Esophagus (tissue), 2 donors: ENCODE measurements around the gene PCYT2. TPM values are rescaled to one million over a fixed set of nuclear protein-coding genes. Genes with fewer than 3 reads are reported as not detected.

Experiments
- H3K27ac ChIP-seq, 2 donors: one replicate each; pipeline ENCODE4 v1.5.1; 2013; ENCODE audit warnings: low read depth in 2 of 2, mild to moderate bottlenecking in 2 of 2, inconsistent platforms in 1 of 2, low read length in 1 of 2, moderate library complexity in 1 of 2
- H3K27me3 ChIP-seq, 2 donors: one replicate each; pipeline ENCODE4 v1.6.1; 2013; ENCODE audit warnings: low read length in 2 of 2, control low read depth in 1 of 2, mild to moderate bottlenecking in 1 of 2; ENCODE audit not compliant: insufficient read depth in 2 of 2, control insufficient read depth in 1 of 2
- H3K36me3 ChIP-seq, 2 donors: one replicate each; pipeline ENCODE4 v1.6.1; 2013; ENCODE audit warnings: low read length in 1 of 2; ENCODE audit not compliant: control insufficient read depth in 2 of 2, insufficient read depth in 2 of 2
- H3K4me1 ChIP-seq, 2 donors: one replicate each; pipeline ENCODE4 v1.6.1; 2013; ENCODE audit warnings: low read length in 1 of 2; ENCODE audit not compliant: control insufficient read depth in 2 of 2, insufficient read depth in 2 of 2
- H3K4me3 ChIP-seq, 2 donors: one replicate each; pipeline ENCODE4 v1.5.1; 2013; ENCODE audit warnings: low read length in 2 of 2, mild to moderate bottlenecking in 2 of 2, low read depth in 1 of 2, moderate library complexity in 1 of 2
- H3K9me3 ChIP-seq, 2 donors: one replicate each; pipeline ENCODE4 v1.6.1; 2013; ENCODE audit warnings: mild to moderate bottlenecking in 2 of 2, low read depth in 1 of 2, low read length in 1 of 2, moderate library complexity in 1 of 2; ENCODE audit not compliant: control insufficient read depth in 2 of 2, insufficient read depth in 1 of 2
- WGBS, 2 donors: extraction: QIAGEN DNeasy Blood & Tissue Kit; methylation state at CpG; one replicate each; pipeline ENCODE4 v1.1.7; 2013; 5-methylcytosine and 5-hydroxymethylcytosine counted together
- polyA plus RNA-seq, 2 donors: library from polyadenylated mRNA; stranded (reverse); fragments of 200-250 nt; gene quantifications; one replicate each; pipeline ENCODE4 v1.2.3, GENCODE V29; 2013
- donor health status: healthy with polysubstance abuse.
- donor health status: Bipolar disorder and iron deficiency.

The PCYT2 gene
- polyA plus RNA-seq, 2 donors, result 23.1 to 46.5 TPM

GRCh38 chr17:81907219-81908145 is 3.7 kb downstream of the PCYT2 start:
- Histone ChIP-seq H3K27ac (no peak overlapping the region), H3K27me3 (no peaks in the 10 kb centered on the region), H3K36me3 (peaks cover 3 to 55% of the 10 kb centered on the region in 2 donors), H3K4me1 (peaks cover 7 to 16% of the 10 kb centered on the region in 2 donors), H3K9me3 (no peaks in the 10 kb centered on the region), H3K4me3 (no peak overlapping the region)
- 93 to 95% methylated on average over 26 of the region's 26 CpGs for WGBS, 2 donors

GRCh38 chr17:81906476-81907218 is 4.6 kb downstream of the PCYT2 start:
- Histone ChIP-seq H3K27ac (no peak overlapping the region), H3K36me3 (peaks cover 3 to 49% of the 10 kb centered on the region in 2 donors), H3K4me1 (peaks cover 10 to 19% of the 10 kb centered on the region in 2 donors), H3K4me3 (no peak overlapping the region), H3K9me3 (no peaks in the 10 kb centered on the region), H3K27me3 (no peaks in the 10 kb centered on the region)
- WGBS, 2 donors, result 89% methylated on average over 15 of the region's 15 CpGs

GRCh38 chr17:81905993-81906392 is 5.2 kb downstream of the PCYT2 start:
- no peak overlapping the region for H3K4me3 ChIP-seq
- peaks cover 10 to 21% of the 10 kb centered on the region in 2 donors for H3K4me1 ChIP-seq
- WGBS, 2 donors, result 93 to 95% methylated on average over 10 of the region's 10 CpGs
- no peaks in the 10 kb centered on the region for H3K9me3 ChIP-seq
- H3K27me3 ChIP-seq, result no peaks in the 10 kb centered on the region
- peaks cover 3 to 49% of the 10 kb centered on the region in 2 donors for H3K36me3 ChIP-seq
- H3K27ac ChIP-seq, result no peak overlapping the region

DNA sequence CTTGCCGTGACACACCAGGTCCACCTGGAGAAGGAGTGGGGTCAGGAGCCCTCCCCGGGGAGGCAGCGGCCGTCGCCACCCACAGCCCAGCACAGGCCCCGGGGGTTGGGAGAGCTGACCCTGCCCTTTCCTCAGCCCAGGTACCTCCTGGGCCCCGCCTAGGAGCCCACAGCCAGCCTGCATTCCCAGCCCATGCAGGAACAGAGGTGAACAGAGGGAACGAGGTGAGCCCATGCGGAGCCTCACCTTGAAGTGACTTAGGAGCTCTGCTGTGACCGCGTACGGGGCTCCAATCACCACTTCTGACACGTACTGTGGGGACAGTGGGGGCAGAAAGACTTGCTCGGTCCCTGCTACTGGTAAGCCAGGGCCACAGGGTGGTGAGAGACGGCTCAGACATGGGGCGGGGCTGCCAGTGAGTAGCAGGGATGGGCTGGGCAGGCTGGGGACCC is 5.7 kb downstream of the PCYT2 start:
- H3K27ac ChIP-seq, result no peak overlapping the region
- no peaks in the 10 kb centered on the region for H3K9me3 ChIP-seq
- H3K27me3 ChIP-seq, result no peaks in the 10 kb centered on the region
- peaks cover 10 to 20% of the 10 kb centered on the region in 2 donors for H3K4me1 ChIP-seq
- peaks cover 3 to 50% of the 10 kb centered on the region in 2 donors for H3K36me3 ChIP-seq
- no peak overlapping the region for H3K4me3 ChIP-seq
- WGBS, 2 donors, result 91 to 93% methylated on average over 16 of the region's 16 CpGs

DNA sequence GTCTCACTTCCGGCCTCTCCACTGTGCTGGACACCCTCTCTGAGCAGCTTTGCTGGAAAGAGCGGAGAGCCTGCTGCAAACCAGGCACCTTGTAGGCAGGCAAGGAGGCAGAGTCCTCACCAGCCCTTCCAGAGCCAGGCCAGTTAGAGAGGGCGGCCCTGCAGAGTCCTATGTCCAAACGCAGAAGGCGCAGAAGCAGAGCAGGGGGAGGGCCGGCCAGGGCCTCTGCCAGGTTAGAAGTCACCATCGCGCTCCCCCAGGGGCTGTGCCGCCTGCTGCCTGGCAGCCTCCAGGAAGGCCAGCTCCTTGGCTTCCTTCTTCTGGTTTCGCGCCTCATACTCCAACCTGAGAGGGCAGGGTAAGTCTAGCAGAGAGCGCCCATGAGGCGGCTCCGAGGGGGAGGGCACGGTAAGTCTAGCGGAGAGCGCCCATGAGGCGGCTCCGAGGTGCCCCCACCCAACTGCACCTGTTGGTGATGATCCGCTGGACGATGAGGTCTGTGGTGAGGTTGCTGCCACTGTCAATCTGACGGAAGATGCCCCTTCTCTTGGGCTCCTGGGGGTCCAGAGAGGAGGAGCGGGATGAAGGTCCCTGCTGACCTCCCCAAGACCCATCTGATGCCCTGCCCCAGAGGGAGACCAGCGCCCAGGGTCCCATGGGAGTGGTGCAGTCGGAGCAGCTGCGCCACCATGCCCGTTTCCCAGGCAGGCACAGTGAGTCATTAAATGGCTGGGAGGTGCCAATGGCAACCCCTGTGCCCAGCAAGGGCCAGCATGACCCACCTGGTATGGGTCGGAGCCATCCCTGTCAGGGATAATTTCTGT is 6.4 kb downstream of the PCYT2 start:
- peaks cover 5 to 14% of the 10 kb centered on the region in 2 donors for H3K4me1 ChIP-seq
- no peak overlapping the region for H3K4me3 ChIP-seq
- 89 to 90% methylated on average over 27 to 28 of the region's 28 CpGs for WGBS, 2 donors
- H3K27ac ChIP-seq, result no peak overlapping the region
- peaks cover 3 to 56% of the 10 kb centered on the region in 2 donors for H3K36me3 ChIP-seq
- H3K27me3 ChIP-seq, result no peaks in the 10 kb centered on the region
- H3K9me3 ChIP-seq, result no peaks in the 10 kb centered on the region

- no peaks in the 10 kb centered on the region for H3K27me3 ChIP-seq
- no peak overlapping the region for H3K27ac ChIP-seq
- no peaks in the 10 kb centered on the region for H3K9me3 ChIP-seq
- WGBS, 2 donors, result 95% methylated on average over 24 of the region's 24 CpGs
- no peak overlapping the region for H3K4me3 ChIP-seq
- peaks cover 5 to 17% of the 10 kb centered on the region in 2 donors for H3K4me1 ChIP-seq
- peaks cover 3 to 59% of the 10 kb centered on the region in 2 donors for H3K36me3 ChIP-seq
Measured at GRCh38 chr17:81903896-81904599, 7.2 kb downstream of the PCYT2 start.

DNA sequence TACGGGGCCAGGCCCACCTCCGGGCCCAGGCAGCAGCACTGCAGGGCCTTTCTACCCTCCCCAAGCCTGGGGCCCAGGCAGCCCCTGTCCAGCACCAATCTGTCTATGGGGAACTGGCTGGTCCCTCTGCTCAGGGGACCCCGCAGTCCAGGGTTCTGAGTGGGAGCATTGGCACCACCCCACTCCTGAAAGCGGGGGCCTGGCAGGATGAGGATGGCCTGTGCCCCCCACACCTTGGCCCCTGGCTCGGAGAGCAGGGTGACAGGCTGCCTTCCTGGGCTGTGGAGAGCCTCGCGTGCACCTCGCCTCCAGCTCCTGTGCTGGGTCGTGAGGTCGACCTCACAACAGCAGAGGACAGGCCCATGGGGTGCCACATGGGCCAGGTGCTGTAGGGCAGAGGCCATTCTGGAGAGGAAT is 7.8 kb downstream of the PCYT2 start:
- no peak overlapping the region for H3K4me3 ChIP-seq
- H3K9me3 ChIP-seq, result no peaks in the 10 kb centered on the region
- peaks cover 3 to 57% of the 10 kb centered on the region in 2 donors for H3K36me3 ChIP-seq
- 92 to 96% methylated on average over 10 of the region's 10 CpGs for WGBS, 2 donors
- H3K27me3 ChIP-seq, result no peaks in the 10 kb centered on the region
- no peak overlapping the region for H3K27ac ChIP-seq
- peaks cover 5 to 20% of the 10 kb centered on the region in 2 donors for H3K4me1 ChIP-seq

- peak overlapping the region; percentile 29 to 36 for H3K4me3 ChIP-seq
- WGBS, 2 donors, result 34 to 39% methylated on average over 43 to 47 of the region's 47 CpGs
Measured at GRCh38 chr17:81902653-81903414, 8.4 kb downstream of the PCYT2 start.

More at GRCh38 chr17:81902653-81903414, 8.4 kb downstream of the PCYT2 start:
- no peaks in the 10 kb centered on the region for H3K9me3 ChIP-seq
- H3K4me1 ChIP-seq, result peaks cover 5 to 20% of the 10 kb centered on the region in 2 donors
- H3K27me3 ChIP-seq, result no peaks in the 10 kb centered on the region
- peaks cover 3 to 54% of the 10 kb centered on the region in 2 donors for H3K36me3 ChIP-seq
- H3K27ac ChIP-seq, result no peak overlapping the region
